ENCODE data around the gene VPS45.
"Not testable (repeated sequence)": the region's sequence is repeated elsewhere in the genome, so short reads cannot be mapped to it uniquely, and the experiment has no call there.

The VPS45 gene

DNA sequence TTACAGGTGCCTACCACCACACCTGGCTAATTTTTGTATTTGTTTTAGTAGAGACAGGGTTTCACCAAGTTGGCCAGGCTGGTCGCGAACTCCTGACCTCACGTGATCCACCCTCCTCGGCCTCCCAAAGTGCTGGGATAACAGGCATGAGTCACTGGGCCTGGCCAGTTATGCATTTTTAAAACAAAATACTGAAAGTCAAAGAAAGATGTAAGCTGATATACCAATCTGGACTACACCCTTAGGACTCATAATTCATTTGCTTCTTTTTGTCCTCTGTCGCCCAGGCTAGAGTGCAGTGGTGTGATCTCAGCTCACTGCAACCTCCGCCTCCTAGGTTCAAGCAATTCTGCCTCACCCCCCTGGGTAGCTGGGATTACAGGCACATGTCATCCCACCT is 67.8 kb downstream of the VPS45 start:
- H3K9me3 Mint-ChIP-seq; H3K4me3 Mint-ChIP-seq; ATAC-seq; H3K27ac Mint-ChIP-seq; H3K36me3 Mint-ChIP-seq; H3K4me1 Mint-ChIP-seq; DNase-seq (ENCODE audit: low spot score in 2 of 2): not testable (repeated sequence)

DNA sequence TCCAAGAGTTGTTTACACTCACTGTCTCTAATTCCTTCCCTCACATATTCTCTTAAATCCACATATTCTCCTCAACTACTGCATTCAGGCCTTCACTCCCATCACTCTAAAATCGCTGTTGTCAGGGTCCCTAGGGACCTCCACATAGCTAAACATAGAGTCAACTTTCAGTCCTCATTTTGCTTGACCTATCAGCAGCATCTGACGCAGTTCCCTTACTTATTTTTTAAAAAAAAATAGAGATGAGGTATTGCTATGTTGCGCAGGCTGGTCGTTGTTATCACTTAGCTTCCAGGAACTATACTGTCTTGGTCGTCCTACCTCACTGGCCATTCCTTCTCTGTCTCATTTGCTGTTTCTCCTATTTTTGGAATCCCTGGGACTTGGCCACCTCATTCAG is 70.5 kb downstream of the VPS45 start:
- ATAC-seq: no peak
- H3K27ac Mint-ChIP-seq: no peak overlapping the region
- H3K4me1 Mint-ChIP-seq: peaks cover 5% of the 10 kb centered on the region
- H3K36me3 Mint-ChIP-seq: no peaks in the 10 kb centered on the region
- DNase-seq (ENCODE audit: low spot score in 2 of 2): no peak
- H3K9me3 Mint-ChIP-seq: no peaks in the 10 kb centered on the region
- no peak overlapping the region for H3K4me3 Mint-ChIP-seq

DNA sequence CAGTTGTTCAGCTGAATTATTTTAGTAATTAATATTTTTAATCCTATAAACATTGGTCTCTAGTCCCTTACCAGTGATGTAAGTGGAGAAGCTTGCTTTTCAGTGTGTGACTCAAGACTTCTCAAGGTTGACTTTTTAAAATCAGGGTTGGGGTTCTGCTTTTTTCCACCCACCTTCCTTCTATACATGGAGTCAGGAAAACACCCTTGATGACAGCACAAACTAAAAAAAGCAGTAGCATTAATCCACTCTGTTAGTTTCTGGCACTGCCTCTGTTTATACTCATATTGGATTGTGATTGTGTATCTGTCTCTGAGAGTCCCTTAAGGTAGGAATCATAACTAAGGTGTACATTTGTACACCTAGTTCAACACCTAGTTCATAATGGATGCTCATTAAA is 73.9 kb downstream of the VPS45 start:
- peaks cover 10% of the 10 kb centered on the region for H3K4me1 Mint-ChIP-seq
- DNase-seq (ENCODE audit: low spot score in 2 of 2) (no peak), ATAC-seq (no peak)
- H3K4me3 Mint-ChIP-seq: no peak overlapping the region
- no peak overlapping the region for H3K27ac Mint-ChIP-seq
- no peaks in the 10 kb centered on the region for H3K36me3 Mint-ChIP-seq
- H3K9me3 Mint-ChIP-seq: no peaks in the 10 kb centered on the region

GRCh38 chr1:150142083-150142482 is 74.5 kb downstream of the VPS45 start:
- Mint-ChIP-seq H3K27ac (no peak overlapping the region), H3K4me3 (no peak overlapping the region), H3K9me3 (no peaks in the 10 kb centered on the region), H3K4me1 (peaks cover 14% of the 10 kb centered on the region), H3K36me3 (no peaks in the 10 kb centered on the region)
- DNase-seq (ENCODE audit: low spot score in 2 of 2) (no peak), ATAC-seq (no peak)

DNA sequence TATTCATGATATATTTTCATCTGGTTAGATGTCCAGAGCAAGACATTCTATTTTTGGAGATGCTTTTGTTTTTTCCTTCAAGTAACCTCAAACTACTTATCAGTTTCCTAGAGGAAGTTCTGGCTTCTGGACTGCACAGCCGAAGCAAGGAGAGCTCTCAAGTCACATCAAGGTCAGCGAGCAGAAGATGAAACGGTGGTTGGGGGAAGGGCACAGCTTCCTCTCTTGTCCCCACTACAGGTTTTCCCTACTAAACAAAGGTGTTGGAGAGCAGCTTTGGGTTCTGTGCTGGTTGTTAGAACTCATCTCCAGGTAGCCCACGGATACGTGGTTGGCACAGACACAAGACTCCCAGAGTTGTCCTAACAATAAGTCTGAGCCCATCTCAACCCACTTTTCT is 77.0 kb downstream of the VPS45 start:
- no peak for DNase-seq (ENCODE audit: low spot score in 2 of 2)
- H3K27ac Mint-ChIP-seq: no peak overlapping the region
- no peak overlapping the region for H3K4me3 Mint-ChIP-seq
- H3K4me1 Mint-ChIP-seq: peaks cover 27% of the 10 kb centered on the region
- no peaks in the 10 kb centered on the region for H3K9me3 Mint-ChIP-seq
- peaks cover 6% of the 10 kb centered on the region for H3K36me3 Mint-ChIP-seq
- no peak for ATAC-seq

DNA sequence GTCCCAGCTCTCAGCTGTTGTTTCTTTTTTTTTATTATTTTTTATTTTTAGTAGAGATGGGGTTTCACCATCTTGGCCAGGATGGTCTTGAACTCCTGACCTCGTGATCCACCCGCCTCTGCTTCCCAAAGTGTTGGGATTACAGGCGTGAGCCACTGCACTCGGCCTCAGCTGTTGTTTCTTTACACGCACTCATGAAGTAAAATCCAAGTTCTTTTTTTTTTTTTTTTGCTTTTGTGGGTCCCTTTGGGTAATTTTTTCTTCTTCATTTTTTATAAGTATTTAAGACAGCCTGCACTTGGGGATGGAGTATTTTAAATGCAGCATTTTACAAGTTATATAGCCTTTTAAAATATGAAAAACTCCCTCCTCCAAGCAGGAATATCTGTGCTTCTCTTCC is 78.4 kb downstream of the VPS45 start:
- Mint-ChIP-seq H3K36me3 (peaks cover 15% of the 10 kb centered on the region), H3K4me1 (peaks cover 23% of the 10 kb centered on the region)
- not testable (repeated sequence) for H3K4me3 Mint-ChIP-seq; H3K27ac Mint-ChIP-seq; H3K9me3 Mint-ChIP-seq; ATAC-seq; DNase-seq (ENCODE audit: low spot score in 2 of 2)

- DNase-seq (ENCODE audit: low spot score in 2 of 2) (no peak), ATAC-seq (no peak)
- no peaks in the 10 kb centered on the region for H3K9me3 Mint-ChIP-seq
- peaks cover 33% of the 10 kb centered on the region for H3K4me1 Mint-ChIP-seq
- H3K4me3 Mint-ChIP-seq: no peak overlapping the region
- no peak overlapping the region for H3K27ac Mint-ChIP-seq
- H3K36me3 Mint-ChIP-seq: peaks cover 24% of the 10 kb centered on the region
These were observed 79.4 kb downstream of the VPS45 start for GRCh38 chr1:150146849-150147542.

DNA sequence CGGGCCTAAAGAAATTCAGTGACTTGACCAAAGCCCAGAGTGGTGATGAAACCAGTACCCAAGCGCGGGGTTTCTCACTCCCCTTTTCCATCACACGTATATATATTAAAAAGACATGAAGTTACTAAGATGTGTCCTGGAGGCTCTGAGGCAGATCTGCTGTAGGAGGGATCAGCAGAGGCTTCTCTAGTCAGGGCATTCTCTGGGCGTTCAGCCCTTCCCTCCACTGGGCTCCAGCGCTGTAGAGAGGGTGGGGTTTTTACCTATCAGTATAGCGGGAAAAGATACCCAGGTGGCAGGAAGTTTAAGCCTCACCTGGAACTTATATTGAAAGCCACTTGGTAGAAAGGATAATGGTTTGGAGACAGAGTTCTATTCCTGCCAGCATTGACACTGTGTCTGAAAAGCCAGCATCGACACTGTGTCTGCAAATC is 81.3 kb downstream of the VPS45 start:
- Mint-ChIP-seq H3K4me3 (peak overlapping the region; percentile 96), H3K27ac (peak overlapping the region; percentile 86), H3K4me1 (peaks cover 42% of the 10 kb centered on the region), H3K36me3 (peaks cover 43% of the 10 kb centered on the region), H3K9me3 (no peaks in the 10 kb centered on the region)
- ATAC-seq: no peak
- DNase-seq (ENCODE audit: low spot score in 2 of 2): no peak

DNA sequence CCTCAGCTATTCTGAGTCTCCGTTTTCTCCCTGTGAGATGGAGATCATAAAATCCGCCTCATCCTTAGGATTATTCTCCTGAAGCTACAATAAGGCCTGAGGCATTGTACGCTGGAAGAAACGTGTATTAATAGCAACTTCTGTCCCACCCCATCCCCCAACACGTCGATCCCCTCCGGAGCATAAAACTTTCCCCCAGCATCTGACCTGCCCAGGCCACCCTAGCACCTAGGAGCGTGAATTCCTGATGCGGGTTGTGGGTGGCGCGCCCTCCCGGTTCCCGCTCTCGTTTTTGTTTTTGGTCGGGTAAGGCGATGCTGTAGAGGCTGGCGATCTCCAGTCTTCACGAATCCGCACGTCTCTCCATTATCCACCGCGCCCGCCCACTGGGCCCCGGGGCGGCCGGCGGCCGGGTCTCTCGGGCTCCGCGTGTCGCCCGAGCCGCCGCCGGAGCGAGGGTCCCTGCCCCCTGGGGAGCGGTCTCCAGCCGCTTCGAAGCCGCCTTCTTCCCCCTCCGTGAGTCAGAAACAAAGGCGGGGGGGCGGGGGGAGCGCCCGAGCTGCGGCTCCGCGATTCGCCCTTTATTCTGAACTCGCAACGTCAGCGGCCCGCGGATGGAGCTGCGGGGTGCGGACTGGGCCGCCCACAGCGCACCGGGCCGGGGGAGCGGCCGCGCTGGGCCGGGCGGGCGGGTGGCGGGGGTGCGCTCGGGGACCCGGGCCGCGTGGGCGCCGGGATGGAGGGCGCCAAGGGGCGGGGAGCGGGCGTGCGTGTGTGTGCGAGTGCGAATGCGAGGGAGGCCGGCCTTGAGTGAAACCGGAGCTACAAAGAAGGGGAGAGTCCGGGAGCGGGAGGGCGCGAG is 81.9 kb downstream of the VPS45 start, which contains the start of gene PLEKHO1:
PLEKHO1 (plus strand) TSS at position 646 of the 862 bp plus-strand sequence. CDS start 342 bp downstream, outside the sequence.
- peak; percentile 84 for ATAC-seq
- no peaks in the 10 kb centered on the region for H3K9me3 Mint-ChIP-seq
- peak within 1 kb of the TSS; percentile 97 for H3K27ac Mint-ChIP-seq
- peaks cover 49% of the 10 kb centered on the region for H3K36me3 Mint-ChIP-seq
- H3K4me1 Mint-ChIP-seq: peaks cover 48% of the 10 kb centered on the region
- DNase-seq (ENCODE audit: low spot score in 2 of 2): peak; percentile 57 to 80
- peak within 1 kb of the TSS; percentile 96 for H3K4me3 Mint-ChIP-seq

GRCh38 chr1:150150133-150151021 is 82.8 kb downstream of the VPS45 start:
- no peaks in the 10 kb centered on the region for H3K9me3 Mint-ChIP-seq
- peaks cover 58% of the 10 kb centered on the region for H3K36me3 Mint-ChIP-seq
- peak overlapping the region; percentile 96 for H3K4me3 Mint-ChIP-seq
- ATAC-seq: no peak
- no peak for DNase-seq (ENCODE audit: low spot score in 2 of 2)
- peak overlapping the region; percentile 97 for H3K27ac Mint-ChIP-seq
- H3K4me1 Mint-ChIP-seq: peaks cover 52% of the 10 kb centered on the region

DNA sequence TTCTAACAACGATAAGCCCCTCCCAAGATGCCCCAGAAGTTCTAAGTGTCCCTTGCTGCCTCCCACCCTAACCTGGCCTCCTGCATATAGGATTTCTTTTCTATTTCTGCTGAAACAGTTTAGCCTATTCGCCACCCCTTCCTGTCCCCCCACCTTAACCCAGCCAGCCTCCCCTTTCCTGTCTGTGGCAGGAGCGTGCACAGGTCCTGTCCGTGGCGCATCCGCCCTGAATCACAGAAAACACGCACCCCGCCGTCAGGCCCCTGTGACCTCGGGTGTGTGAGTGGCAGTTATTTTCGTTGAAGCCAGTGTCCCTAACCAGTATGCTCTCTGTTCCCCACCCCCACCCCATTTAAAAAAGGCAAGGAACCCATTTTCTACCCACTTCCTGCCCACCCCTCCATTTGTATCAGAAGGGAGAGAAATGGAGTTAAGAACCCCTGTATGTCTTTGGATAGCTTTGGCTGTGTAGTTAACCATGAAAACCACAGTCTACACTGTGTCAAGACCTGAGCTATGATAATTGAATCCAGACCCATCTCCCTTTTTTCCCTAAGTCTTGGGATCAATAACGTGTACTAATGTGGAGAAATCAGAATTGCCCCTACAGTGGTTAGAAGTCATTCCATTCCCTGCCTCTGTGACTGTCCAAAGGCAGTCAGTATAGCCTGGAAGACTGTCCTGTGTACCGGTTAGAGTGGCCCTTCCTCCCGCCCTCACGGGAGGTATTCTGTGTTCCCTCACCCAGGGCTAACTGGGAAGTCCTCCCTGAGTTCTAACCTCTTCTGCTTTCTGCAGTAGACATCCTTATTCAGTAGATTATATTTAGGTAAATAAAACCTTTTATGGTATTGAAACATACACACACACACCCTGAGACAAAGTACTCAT is 84.0 kb downstream of the VPS45 start:
- Mint-ChIP-seq H3K27ac (peak overlapping the region; percentile 97), H3K4me3 (peak overlapping the region; percentile 96), H3K4me1 (peaks cover 59% of the 10 kb centered on the region), H3K9me3 (no peaks in the 10 kb centered on the region), H3K36me3 (peaks cover 70% of the 10 kb centered on the region)
- ATAC-seq (peak; percentile 80), DNase-seq (ENCODE audit: low spot score in 2 of 2) (peak; percentile 42 to 78)

DNA sequence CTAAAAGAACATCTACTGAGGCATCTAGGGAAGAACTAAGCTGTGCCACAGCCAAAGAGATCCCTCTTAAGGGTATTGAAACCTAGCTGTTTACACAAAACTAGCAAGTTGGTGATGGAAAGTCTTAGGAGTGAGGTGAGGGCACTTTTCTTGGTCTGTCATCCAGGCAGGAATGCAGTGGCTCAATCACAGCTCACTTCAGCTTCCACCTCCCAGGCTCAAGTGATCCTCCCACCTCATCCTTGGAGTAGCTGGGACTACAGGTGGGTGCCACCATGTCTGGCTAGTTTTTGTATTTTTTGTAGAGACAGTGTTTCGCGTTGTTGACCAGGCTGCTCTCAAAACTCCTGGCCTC is 84.6 kb downstream of the VPS45 start:
- peak overlapping the region; percentile 96 for H3K4me3 Mint-ChIP-seq
- H3K27ac Mint-ChIP-seq: peak overlapping the region; percentile 97
- H3K36me3 Mint-ChIP-seq: peaks cover 76% of the 10 kb centered on the region
- DNase-seq (ENCODE audit: low spot score in 2 of 2) (no peak), ATAC-seq (no peak)
- peaks cover 61% of the 10 kb centered on the region for H3K4me1 Mint-ChIP-seq
- no peaks in the 10 kb centered on the region for H3K9me3 Mint-ChIP-seq

GRCh38 chr1:150152772-150153456 is 85.3 kb downstream of the VPS45 start:
- ATAC-seq (no peak), DNase-seq (ENCODE audit: low spot score in 2 of 2) (no peak)
- peak overlapping the region; percentile 58 for H3K27ac Mint-ChIP-seq
- peaks cover 64% of the 10 kb centered on the region for H3K4me1 Mint-ChIP-seq
- H3K4me3 Mint-ChIP-seq: peak overlapping the region; percentile 96
- peaks cover 84% of the 10 kb centered on the region for H3K36me3 Mint-ChIP-seq
- no peaks in the 10 kb centered on the region for H3K9me3 Mint-ChIP-seq

DNA sequence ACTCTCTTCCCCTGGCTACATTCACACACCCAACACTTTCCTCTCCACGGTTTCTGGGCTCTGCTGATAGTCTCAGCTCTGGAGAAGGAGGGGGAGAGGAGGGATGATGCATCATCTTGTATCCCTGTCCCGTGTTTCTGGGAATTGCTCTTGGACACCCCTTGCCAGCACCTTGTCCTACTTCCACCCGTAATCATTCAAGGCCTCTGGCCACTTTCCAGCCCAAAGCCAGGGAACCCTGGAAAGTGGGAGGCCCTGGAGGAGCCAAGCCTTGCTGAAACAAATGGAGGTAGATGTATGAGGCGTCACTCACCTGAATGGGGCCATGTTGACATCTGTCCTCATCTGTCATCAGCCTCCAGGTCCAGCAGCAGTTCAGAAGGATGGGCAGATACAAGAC is 86.6 kb downstream of the VPS45 start:
- Mint-ChIP-seq H3K9me3 (no peaks in the 10 kb centered on the region), H3K4me1 (peaks cover 64% of the 10 kb centered on the region), H3K4me3 (no peak overlapping the region), H3K36me3 (peaks cover 91% of the 10 kb centered on the region), H3K27ac (peak overlapping the region; percentile 58)
- ATAC-seq (no peak), DNase-seq (ENCODE audit: low spot score in 2 of 2) (no peak)
